Chondrocyte (in vitro differentiated cells): Measurements from ENCODE around the gene TLE4. TPM values are rescaled to one million over a fixed set of nuclear protein-coding genes. Genes with fewer than 3 reads are reported as not detected.
"Not testable (repeated sequence)": the region's sequence is repeated elsewhere in the genome, so short reads cannot be mapped to it uniquely, and the experiment has no call there.

Experiments used
- DNase-seq: peaks from one replicate; pipeline ENCODE4 v3.0.0; 2021; ENCODE audit warnings: mixed read lengths, low spot score
- H3K27ac Mint-ChIP-seq: one replicate; pipeline ENCODE4 v1.8.0; 2021; ENCODE audit warnings: mild to moderate bottlenecking, moderate library complexity, mixed read lengths; ENCODE audit not compliant: unreplicated experiment
- H3K27me3 Mint-ChIP-seq: 2 replicates; pipeline ENCODE4 v1.8.0; 2021; ENCODE audit warnings: low read depth, mixed read lengths
- H3K36me3 Mint-ChIP-seq: 2 replicates; pipeline ENCODE4 v1.8.0; 2021; ENCODE audit warnings: low read depth, mixed read lengths
- H3K4me1 Mint-ChIP-seq: 2 replicates; pipeline ENCODE4 v1.8.0; 2021; ENCODE audit warnings: low read depth, mild to moderate bottlenecking, mixed read lengths
- H3K4me3 Mint-ChIP-seq: one replicate; pipeline ENCODE4 v1.8.0; 2021; ENCODE audit warnings: mild to moderate bottlenecking, moderate library complexity, mixed read lengths; ENCODE audit not compliant: unreplicated experiment
- H3K9me3 Mint-ChIP-seq: 2 replicates; pipeline ENCODE4 v1.8.0; 2021; ENCODE audit warnings: low read depth, mixed read lengths
- total RNA-seq: library from RNA; stranded (reverse); gene quantifications from 3 replicates; pipeline ENCODE4 v1.2.1, GENCODE V29; 2021
- TF ChIP-seq, protein P1 (sequence below): fragments of 200-600 bp; sonication (generic); IDR thresholded peaks from 2 replicates; pipeline ENCODE4 v1.5.0; 2021; ENCODE audit warnings: antibody characterized with exemption, mild to moderate bottlenecking, moderate library complexity

The TLE4 gene
- total RNA-seq, 1 donor from 2014 or later: 66.0 TPM

DNA sequence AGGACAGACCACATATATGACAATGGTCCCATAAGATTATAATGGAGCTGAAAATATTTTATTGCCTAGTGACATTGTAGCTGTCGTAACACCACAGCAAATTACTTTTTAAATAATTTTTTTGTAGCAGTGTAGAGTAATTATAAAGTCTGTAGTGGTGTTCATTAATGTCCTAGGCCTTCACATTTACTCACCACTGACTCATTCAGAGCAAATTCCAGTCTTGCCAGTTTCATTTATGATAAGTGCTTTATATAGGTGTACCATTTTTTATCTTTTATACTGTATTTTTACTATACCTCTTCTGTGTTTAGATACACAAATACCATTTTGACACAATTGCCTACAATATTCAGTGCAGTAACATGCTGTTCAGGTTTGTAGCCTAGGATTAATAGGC is 67.6 kb downstream of the TLE4 start:
- Mint-ChIP-seq H3K27ac (no peak overlapping the region), H3K9me3 (no peaks in the 10 kb centered on the region), H3K4me3 (no peak overlapping the region), H3K27me3 (no peaks in the 10 kb centered on the region), H3K4me1 (peaks cover 9% of the 10 kb centered on the region), H3K36me3 (peaks cover 7% of the 10 kb centered on the region)
- TF ChIP-seq, protein P1, sequence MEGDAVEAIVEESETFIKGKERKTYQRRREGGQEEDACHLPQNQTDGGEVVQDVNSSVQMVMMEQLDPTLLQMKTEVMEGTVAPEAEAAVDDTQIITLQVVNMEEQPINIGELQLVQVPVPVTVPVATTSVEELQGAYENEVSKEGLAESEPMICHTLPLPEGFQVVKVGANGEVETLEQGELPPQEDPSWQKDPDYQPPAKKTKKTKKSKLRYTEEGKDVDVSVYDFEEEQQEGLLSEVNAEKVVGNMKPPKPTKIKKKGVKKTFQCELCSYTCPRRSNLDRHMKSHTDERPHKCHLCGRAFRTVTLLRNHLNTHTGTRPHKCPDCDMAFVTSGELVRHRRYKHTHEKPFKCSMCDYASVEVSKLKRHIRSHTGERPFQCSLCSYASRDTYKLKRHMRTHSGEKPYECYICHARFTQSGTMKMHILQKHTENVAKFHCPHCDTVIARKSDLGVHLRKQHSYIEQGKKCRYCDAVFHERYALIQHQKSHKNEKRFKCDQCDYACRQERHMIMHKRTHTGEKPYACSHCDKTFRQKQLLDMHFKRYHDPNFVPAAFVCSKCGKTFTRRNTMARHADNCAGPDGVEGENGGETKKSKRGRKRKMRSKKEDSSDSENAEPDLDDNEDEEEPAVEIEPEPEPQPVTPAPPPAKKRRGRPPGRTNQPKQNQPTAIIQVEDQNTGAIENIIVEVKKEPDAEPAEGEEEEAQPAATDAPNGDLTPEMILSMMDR: no peak
- no peak for DNase-seq

DNA sequence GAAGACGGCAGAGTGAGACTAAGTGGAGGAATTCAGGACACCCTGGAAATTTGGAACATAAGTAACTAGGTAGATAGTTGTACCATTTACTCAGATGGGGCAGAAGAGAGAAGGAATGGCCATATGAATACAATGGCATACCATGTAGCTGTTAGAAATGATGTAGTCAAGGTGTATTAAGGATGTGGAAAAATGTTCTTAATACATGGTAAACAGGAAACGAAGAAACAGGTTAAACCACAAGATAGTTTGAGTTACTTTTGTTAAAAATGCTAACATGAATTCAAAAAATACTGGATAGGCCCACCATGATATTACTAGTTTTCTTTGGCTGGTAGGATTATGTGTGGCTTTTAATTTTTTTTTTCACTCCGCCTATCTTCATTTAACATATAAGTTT is 68.3 kb downstream of the TLE4 start:
- not testable (repeated sequence) for H3K4me1 Mint-ChIP-seq, H3K9me3 Mint-ChIP-seq, DNase-seq, H3K27ac Mint-ChIP-seq, H3K4me3 Mint-ChIP-seq, H3K27me3 Mint-ChIP-seq
- H3K36me3 Mint-ChIP-seq: peaks cover 11% of the 10 kb centered on the region

DNA sequence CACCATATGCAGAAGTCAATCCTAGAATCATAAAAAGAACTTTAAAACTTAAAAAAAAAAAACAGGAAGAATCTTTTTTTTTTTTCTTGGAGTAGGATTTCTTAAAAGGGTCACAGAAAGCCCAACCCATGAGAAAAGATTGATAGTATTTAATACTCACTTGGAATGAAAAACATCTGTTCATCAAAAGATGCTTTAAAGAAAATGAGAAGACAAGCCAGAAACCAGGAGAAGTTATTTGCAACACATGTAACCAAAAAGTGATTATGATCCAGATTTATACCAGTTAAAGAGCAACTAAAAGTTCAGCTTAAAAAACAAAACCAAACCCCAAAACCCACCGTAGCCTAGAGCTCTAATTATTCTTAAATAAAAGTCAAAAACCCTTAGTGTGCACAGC is 69.3 kb downstream of the TLE4 start:
- Mint-ChIP-seq H3K27ac (no peak overlapping the region), H3K4me1 (peaks cover 9% of the 10 kb centered on the region), H3K36me3 (peaks cover 11% of the 10 kb centered on the region), H3K4me3 (no peak overlapping the region), H3K27me3 (no peaks in the 10 kb centered on the region), H3K9me3 (peaks cover 5% of the 10 kb centered on the region)
- TF ChIP-seq, protein P1: no peak
- no peak for DNase-seq

DNA sequence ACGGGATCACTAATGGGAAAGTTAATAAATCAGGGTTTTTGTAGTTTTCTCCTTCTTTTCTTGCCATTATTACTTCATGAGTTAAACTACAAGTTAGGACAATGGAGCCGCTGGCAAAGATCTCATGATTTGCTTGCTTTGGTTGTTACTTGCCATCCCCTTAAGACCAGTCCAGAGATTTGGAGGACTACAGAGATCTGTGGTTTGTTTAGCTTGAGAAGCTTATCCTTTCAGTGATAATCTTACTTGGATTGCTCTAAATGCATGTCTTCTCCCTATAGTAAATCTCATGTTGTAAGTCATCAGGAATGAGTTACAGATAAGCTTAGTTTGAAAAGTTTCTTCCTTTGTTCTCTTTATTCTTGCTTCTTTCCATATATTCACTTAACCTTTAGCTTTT is 70.9 kb downstream of the TLE4 start:
- TF ChIP-seq, protein P1: no peak
- Mint-ChIP-seq H3K4me3 (no peak overlapping the region), H3K9me3 (peaks cover 5% of the 10 kb centered on the region), H3K4me1 (peaks cover 4% of the 10 kb centered on the region), H3K27me3 (no peaks in the 10 kb centered on the region), H3K27ac (no peak overlapping the region), H3K36me3 (peaks cover 7% of the 10 kb centered on the region)
- DNase-seq: no peak

DNA sequence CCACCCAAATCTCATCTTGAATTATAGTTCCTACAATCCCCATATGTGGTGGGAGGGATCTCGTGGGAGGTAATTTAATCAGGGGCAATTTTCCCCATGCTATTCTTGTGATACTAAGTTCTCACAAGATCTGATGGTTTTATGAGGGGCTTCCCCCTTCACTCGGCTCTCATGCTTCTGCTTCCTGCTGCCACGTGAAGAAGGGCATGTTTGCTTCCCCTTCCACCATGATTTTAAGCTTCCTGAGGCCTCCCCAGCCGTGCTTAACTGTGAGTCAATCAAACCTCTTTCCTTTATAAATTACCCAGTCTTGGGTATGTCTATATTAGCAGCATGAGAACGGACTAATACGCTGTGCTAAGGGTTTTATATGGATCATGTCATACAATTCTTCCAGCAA is 72.3 kb downstream of the TLE4 start:
- no peak for DNase-seq
- H3K36me3 Mint-ChIP-seq: peaks cover 5% of the 10 kb centered on the region
- H3K9me3 Mint-ChIP-seq: peaks cover 5% of the 10 kb centered on the region
- H3K27me3 Mint-ChIP-seq: no peaks in the 10 kb centered on the region
- H3K4me1 Mint-ChIP-seq: no peaks in the 10 kb centered on the region
- TF ChIP-seq, protein P1: no peak
- H3K27ac Mint-ChIP-seq: no peak overlapping the region
- H3K4me3 Mint-ChIP-seq: no peak overlapping the region

DNA sequence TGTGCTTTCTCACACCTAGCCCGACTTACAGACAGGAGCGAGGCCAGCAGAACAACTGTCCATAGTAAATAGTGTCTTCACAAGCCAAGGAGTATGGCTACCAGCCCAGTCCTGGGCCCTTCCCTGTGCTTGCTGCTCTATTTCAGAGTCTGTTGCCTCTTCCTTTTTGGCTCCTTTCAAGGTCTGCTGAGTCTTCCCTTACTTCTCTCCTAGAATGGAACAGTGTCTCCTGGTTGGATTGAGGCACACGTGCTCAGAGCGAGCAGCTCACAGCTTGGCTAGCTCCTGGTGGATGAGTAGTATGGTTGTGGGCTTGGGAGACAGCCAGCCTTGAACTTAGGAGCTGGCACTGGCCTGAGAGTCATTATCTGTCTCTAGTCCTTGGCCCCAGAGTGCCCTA is 72.8 kb downstream of the TLE4 start:
- Mint-ChIP-seq H3K27me3 (no peaks in the 10 kb centered on the region), H3K36me3 (peaks cover 5% of the 10 kb centered on the region), H3K9me3 (peaks cover 5% of the 10 kb centered on the region), H3K4me1 (no peaks in the 10 kb centered on the region), H3K27ac (no peak overlapping the region), H3K4me3 (no peak overlapping the region)
- no peak for DNase-seq
- TF ChIP-seq, protein P1: no peak
